ENCODE results near the gene ACTN4.
"Not testable (repeated sequence)": the region's sequence is repeated elsewhere in the genome, so short reads cannot be mapped to it uniquely, and the experiment has no call there.

Gene ACTN4

GRCh38 chr19:38770228-38770948 is 122.9 kb downstream of the ACTN4 start:
- DNase-seq (ENCODE audit: low spot score), result not testable (repeated sequence)

- not testable (repeated sequence) for DNase-seq (ENCODE audit: low spot score)
These were observed 123.5 kb downstream of the ACTN4 start for GRCh38 chr19:38770949-38771275.

- DNase-seq (ENCODE audit: low spot score), result not testable (repeated sequence)
These were observed 124.1 kb downstream of the ACTN4 start for GRCh38 chr19:38771569-38771968.

- no peak for DNase-seq (ENCODE audit: low spot score)
These were observed 126.2 kb downstream of the ACTN4 start, which contains the start of gene LGALS7 for GRCh38 chr19:38773469-38774177. Gene LGALS7, minus strand, starts transcription at chr19:38773517. Its CDS starts 25 bp downstream, at chr19:38773492.

GRCh38 chr19:38774181-38774950 is 126.9 kb downstream of the ACTN4 start:
- DNase-seq (ENCODE audit: low spot score), result no peak

GRCh38 chr19:38778733-38779132 is 131.3 kb downstream of the ACTN4 start:
- no peak for DNase-seq (ENCODE audit: low spot score)

- DNase-seq (ENCODE audit: low spot score), result no peak
These were observed 133.0 kb downstream of the ACTN4 start for GRCh38 chr19:38780443-38780842.

GRCh38 chr19:38781058-38781457 is 133.6 kb downstream of the ACTN4 start:
- no peak for DNase-seq (ENCODE audit: low spot score)
